ENCODE measurements around the gene FCN1. TPM values are rescaled to one million over a fixed set of nuclear protein-coding genes. Genes with fewer than 3 reads are reported as not detected.

The FCN1 gene
- total and polyA plus RNA-seq, 2 of the 8 experiments (the other 6 are each of a cell fraction or from before 2014, with no cell fraction given): not detected

- TF ChIP-seq ATF2 (IDR thresholded peaks at IDR 0.05; ENCODE audit: low read length) (no peak), CHD2 (IDR thresholded peaks at IDR 0.05; ENCODE audit: low read length) (no peak)
Measured at GRCh38 chr9:134871697-134872340, 45.9 kb downstream of the FCN1 start (continued).

Measured in H1 (cell line).